GM12878 (cell line): ENCODE measurements around the gene BNIPL. TPM values are rescaled to one million over a fixed set of nuclear protein-coding genes. Genes with fewer than 3 reads are reported as not detected.

ENCODE experiments used
- CBX5 ChIP-seq: sonication (generic); IDR thresholded peaks from 2 replicates; pipeline ENCODE4 v1.6.1; 2016; ENCODE audit warnings: low read depth, moderate library complexity, mild to moderate bottlenecking, inconsistent platforms
- SUZ12 ChIP-seq: fragments of 200-600 bp; sonication (generic); IDR thresholded peaks from one replicate; pipeline ENCODE4 v1.6.1; 2018; ENCODE audit warnings: antibody characterized with exemption, mild to moderate bottlenecking; ENCODE audit not compliant: unreplicated experiment
- ZBTB33 ChIP-seq: fragments of 450-650 bp; IDR thresholded peaks from 2 replicates; pipeline ENCODE4 v1.6.1; 2017; ENCODE audit warnings: mild to moderate bottlenecking
- ZBTB40 ChIP-seq: fragments of 450-650 bp; IDR thresholded peaks from 2 replicates; pipeline ENCODE4 v1.6.1; 2016; ENCODE audit warnings: mild to moderate bottlenecking, moderate library complexity, borderline replicate concordance
- polyA plus RNA-seq, 11 experiments: library from polyadenylated mRNA; depleted of rRNA in 4 of 11; unstranded in 6 of 11; stranded (reverse) in 5 of 11; fragments of >200 nt; fragmentation: Nextera tagmentation in 4 of 11; fragmentation: Illumina TruSeq in 1 of 11; extraction: Ambion mirVana in 4 of 11; extraction: Trizol in 1 of 11; gene quantifications; 1 replicate in 1 of 11; 2 replicates in 10 of 11; pipeline versions ENCODE4 v1.2.1 to v1.2.3, GENCODE V29; 2011 to 2016; ENCODE audit warnings: inconsistent platforms in 2 of 11, missing spikeins in 2 of 11, low read depth in 1 of 11
- total RNA-seq, 4 experiments: library from RNA; depleted of rRNA in 3 of 4; stranded (reverse); fragments of >200 nt in 3 of 4; fragmentation: Illumina TruSeq in 1 of 4; extraction: Trizol in 1 of 4; gene quantifications; 2 replicates each; pipeline versions ENCODE4 v1.2.1 to v1.2.3, GENCODE V29; 2013 to 2021

BNIPL gene
- total and polyA plus RNA-seq, 10 of the 15 experiments (the other 5 are each of a cell fraction or from before 2014, with no cell fraction given), result 0.05 to 1.1 (median 0.17) TPM

GRCh38 chr1:151070474-151071276 is 34.3 kb downstream of the BNIPL start, which contains the start of gene GABPB2 (continued):
- TF ChIP-seq SUZ12, result no peak
- TF ChIP-seq ZBTB33, result peak; percentile 15; the same call in 1 of the 2 replicates
- TF ChIP-seq CBX5, result no peak
- peak; percentile 83; the same call in 1 of the 2 replicates for TF ChIP-seq ZBTB40
